ENCODE data around the gene COCH.

DNA sequence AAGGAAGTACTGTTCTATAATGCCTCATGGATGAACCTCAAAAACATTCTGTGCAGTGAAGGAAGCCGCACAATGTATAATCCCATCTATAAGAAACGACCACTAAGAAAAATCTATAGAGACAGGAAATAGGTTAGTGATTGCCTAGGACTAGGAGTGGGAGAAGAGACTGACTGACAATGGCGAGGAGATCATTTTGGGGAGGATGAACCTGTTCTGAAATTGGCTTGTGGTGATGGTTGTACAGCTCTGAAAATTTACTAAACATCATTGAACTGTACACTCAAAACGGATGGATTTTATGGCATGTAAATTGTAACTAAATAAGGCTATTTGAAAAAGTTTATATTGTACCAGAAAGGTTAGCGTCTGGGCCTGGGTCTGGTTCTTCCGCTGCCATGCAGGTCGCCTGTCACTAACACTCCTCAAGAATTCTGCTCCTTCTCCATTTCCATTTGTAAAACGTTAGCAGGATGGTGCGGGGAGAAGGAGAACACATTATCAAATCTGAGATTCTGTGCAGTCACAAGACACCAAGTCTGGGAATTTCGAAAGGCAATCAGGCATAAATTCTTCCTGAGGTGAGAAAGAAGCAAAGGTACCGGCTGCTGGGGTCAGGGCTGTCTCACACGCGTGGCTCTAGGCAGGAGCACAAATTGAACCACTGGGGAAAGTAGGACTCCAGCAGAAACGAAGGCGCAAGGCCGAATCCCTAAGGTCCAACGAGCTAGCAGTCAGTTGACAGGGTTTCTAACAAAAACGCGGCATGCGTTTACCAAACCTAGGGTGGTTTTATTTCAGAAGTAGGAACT lies 845 bp upstream of the COCH start:
- TF ChIP-seq POLR2AphosphoS5 (IDR thresholded peaks at IDR 0.05; ENCODE audit: borderline replicate concordance, low read depth, low read length) (no peak), EZH2 (IDR thresholded peaks at IDR 0.05) (no peak), FOXP2 (optimal IDR thresholded peaks at IDR 0.05; ENCODE audit: control extremely low read depth, extremely low read length, insufficient read depth) (no peak)

Measured in SK-N-MC (cell line).